HG03039 (cell line): ENCODE data around the gene REPIN1.

Experiments used
- ATAC-seq: cut with Tn5 transposase; IDR thresholded peaks from one replicate; pipeline ENCODE4 v1.9.1; 2021; ENCODE audit warnings: mild to moderate bottlenecking, moderate library complexity; ENCODE audit not compliant: unreplicated experiment

The REPIN1 gene

DNA sequence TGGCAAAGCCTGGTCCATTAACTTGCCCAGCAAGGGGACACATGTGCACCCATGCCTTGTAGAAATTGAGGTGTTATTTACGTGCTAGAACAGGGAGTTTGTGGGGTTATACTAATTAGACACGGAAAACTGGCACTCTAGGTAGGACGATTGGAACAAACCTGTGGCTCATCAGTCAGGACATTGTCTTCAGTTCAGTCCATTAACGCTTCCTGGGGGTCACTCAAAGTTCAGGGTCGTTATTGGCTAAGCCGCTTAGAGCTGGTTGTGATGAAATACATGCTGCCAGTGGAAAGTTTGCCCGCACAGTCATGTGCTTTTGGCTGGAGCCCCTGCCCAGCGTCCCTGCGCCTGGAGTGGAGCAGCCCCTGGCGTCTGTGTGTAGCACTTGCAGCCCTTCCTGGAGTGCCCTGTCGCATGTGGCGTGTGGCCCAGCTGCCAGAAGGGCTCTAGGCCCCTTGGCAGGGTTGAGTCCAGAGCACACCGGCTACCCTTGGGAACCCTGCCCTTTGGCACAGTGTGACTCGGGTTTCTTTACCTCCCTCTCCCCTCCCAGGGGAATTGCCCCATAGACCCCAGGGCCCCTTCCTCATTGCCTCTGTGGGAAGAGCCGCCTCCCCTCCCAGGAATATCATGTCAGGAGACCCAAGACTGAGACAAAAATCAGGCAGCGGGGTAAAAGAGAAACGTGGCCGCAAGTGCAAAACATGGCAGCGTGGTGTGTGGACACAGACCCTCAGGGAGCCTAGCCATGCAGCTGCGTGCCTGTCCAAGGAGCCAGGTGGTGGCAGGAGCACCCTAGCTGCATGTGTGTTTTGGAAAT lies 20.3 kb downstream of the REPIN1 start:
- no peak for ATAC-seq

DNA sequence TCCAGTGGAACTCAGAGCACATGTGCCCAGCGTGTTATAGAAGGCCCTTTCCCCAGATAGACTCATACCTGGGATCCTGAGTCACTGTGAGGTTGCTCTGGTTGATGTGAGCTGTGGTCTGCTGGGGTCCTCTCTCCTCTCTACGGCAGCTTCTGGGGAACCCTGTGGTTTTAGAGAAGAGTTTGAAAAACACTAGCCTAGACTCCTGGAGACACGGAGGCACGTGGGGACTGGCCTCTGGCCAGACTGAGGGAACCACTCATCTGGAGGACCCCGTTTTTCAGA lies 20.9 kb downstream of the REPIN1 start:
- ATAC-seq = no peak

DNA sequence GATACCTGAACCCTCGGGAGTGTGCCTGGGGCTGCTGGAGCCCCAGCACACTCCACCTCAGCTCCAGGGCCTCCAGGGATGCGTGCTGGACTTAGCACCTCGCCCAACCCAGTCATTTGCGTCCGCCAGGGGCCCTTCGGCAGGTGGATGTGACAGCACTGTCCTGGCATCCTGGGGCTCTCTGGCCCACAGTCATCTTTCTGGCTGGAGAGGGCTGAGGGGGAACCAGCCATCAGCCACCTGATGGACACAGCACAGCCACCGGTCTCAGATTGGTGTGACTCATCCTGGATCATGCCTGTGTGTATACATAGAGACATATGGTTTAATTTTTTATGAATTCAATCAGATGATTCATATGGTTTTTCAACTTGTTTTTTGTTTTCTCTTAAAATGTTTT lies 21.6 kb downstream of the REPIN1 start:
- no peak for ATAC-seq

DNA sequence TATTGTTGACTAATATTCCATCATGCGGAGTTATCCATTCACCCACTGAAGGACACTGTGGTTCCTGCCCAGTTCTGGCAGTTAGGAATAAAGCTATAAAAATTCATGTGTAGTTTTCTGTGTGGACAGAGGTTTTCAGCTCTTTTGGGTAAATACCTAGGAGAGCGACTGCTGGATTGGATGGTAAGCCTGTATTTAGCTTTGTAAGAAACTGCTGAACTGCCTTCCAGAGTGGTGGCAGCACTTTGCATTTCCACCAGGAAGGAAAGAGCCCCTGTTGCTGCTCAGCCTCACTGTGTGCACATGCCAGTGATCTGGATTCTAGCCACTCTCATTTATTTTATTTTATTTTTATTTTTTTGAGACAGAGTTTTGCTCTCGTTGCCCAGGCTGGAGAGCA lies 24.7 kb downstream of the REPIN1 start:
- no peak for ATAC-seq

DNA sequence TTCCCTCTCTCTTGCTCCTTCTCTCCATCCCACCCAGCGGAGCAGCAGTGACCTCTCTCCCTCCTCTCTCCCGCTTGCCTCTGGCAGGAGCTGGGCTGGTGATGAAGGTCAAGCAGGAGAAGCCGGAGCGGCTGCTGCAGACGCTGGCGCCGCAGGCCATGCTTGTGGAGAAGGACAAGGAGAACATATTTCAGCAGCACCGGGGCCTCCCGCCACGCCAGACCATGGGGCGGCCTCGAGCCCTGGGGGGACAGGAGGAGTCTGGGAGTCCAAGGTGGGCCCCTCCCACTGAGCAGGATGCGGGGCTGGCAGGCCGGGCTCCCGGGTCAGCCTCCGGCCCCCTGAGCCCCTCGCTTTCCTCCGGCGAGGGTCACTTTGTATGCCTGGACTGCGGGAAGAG lies 27.8 kb downstream of the REPIN1 start:
- no peak for ATAC-seq

DNA sequence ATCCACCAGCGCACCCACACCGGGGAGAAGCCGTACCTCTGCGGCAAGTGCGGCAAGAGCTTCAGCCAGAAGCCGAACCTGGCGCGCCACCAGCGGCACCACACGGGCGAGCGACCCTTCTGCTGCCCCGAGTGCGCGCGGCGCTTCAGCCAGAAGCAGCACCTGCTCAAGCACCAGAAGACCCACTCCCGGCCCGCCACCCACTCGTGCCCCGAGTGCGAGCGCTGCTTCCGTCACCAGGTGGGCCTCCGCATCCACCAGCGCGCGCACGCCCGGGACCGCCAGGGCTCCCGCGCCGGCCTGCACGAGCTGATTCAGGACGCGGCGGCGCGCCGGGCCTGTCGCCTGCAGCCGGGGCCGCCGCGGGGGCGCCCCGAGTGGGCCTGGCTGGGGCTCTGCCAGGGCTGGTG lies 28.2 kb downstream of the REPIN1 start:
- no peak for ATAC-seq

DNA sequence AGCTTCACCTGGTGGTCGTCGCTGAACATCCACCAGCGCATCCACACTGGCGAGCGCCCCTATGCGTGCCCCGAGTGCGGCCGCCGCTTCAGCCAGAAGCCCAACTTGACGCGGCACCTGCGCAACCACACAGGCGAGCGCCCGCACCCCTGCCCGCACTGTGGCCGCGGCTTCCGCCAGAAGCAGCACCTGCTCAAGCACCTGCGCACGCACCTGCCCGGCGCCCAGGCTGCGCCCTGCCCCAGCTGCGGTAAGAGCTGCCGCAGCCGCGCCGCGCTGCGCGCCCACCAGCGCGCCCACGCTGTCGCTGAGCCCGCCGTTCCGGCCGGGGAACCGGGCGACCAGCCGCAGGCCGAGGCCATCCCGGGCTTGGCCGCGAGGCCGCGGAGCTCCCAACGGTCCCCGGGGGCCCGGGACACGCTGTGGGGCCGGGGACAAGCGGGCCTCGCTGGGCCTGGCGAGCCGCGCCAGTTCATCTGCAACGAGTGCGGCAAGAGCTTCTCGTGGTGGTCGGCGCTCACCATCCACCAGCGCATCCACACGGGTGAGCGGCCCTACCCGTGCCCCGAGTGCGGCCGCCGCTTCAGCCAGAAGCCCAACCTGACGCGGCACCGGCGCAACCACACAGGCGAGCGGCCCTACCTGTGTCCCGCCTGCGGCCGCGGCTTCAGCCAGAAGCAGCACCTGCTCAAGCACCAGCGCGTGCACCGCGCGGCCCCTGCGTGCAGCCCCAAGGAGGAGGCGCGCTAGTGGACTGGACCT lies 28.9 kb downstream of the REPIN1 start:
- no peak for ATAC-seq

DNA sequence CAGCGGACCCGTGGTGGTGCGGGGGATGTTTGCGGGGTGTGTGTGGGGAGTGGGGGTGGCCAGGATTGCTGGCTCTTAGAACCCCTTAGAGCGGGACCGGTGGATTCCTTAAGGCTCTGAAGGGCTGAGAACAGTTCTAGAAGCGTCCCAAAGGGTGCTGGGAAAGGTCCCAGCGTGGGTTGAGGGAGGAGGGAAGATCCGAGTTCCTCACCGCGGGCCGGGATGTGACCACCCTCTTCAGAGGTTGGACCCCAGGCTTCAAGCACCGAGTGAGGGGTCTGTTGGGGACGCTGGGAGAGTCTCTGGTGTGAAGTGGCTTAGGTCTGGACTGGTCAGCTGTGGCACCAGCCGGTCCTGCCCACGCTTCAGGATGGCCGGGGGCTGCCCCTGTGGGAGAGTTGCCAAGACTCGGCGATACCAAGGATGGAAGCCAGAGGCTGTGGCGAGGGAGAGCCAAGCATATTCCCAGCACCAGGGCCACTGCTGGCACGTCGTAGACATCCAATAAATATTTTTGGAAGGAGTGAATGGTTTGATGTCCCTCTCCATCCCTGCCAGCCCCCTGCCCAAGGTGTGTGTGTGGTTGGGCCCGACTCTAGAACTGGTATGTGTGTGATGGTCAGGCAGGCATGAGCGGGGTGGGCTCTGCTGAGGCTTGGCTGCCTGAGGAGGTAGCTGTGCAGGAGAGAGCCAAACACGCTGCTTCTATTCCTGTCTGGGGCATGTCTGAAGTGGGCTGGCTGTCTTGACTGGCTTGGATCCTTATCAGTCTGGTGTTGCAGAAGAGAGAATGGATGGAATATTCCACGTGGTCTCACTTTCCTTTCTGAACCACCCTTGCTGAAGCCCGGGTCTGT lies 29.7 kb downstream of the REPIN1 start:
- ATAC-seq = no peak

DNA sequence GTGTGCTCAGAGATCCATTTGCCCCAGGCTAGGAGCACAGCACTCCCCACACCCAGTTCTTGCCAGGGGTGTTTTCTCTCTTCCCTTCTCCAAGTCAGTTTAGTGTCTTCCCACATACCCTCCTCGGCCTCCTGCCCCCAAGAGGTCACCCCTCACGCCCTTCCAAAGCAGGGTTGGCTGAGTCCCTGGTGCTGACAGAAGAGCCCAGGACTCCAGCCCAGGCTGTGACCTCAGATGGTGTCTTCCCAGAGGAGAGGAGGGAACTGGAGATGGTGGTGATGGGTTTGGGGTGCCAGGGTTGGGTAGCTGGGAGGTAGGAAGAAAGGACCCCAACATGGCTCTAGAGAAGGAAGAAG lies 30.3 kb downstream of the REPIN1 start:
- ATAC-seq = no peak

DNA sequence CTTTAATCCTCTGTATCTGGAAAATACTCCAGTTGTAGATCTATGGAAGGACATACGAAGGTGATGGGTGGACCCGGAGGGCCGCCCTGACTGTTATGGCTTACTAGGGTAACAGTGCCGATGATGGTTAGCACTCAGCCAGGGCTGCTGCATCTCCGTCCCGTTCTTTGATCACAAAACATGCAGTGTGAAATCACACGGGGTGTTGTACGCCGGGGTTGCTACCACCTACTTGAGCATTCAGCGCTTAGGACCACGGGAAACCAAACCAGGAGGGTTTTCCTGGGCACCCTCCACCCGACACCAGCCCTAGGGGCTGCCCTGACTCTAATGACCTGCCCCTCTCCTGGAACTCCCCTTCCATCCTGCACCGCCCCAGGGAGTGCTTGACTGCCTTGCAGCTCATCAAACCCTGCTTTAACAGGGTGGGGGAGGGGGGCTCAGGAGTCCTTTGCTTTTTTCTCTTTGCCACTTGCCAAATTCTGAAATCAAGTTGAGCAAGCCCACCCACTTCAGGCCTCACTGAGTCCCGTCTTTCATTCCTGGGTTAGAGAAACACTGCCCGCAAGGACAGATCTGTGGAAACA lies 30.9 kb downstream of the REPIN1 start:
- no peak for ATAC-seq

DNA sequence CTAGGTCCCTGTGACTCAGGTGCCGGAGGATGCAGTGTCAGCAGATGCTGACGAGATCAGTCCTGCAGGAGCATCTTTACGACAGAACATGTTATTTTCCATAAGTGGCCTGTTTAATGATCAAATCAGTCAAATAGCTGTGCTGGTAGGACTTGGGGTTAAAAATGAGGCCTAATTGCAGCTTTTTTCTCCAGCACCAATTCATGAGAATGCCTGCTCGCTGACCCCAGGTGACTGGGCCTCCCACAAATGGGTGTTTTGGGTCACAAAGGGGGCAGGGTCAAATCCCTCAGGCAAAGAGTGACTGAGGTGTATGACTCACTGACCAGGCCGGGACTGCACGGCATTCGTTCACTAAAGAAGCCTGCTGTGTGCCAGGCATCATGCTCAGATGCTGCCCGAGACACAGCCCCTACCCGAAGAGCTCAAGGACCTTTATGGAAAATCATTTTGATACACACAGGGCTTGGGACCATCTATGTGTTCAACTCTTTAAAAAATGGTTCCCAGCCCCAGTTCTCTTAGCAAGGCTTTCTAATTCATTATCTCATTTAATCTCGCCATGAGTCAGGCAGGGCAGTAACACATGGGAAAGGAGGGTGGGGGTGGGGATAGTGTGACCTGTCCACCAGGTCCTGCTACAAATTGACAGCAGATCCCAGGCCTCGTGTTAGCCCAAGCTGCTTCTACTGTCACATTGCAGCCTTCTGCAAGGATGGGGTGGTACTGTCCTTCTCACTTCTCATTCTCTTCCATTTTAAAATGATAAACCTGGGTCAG lies 31.6 kb downstream of the REPIN1 start:
- no peak for ATAC-seq

DNA sequence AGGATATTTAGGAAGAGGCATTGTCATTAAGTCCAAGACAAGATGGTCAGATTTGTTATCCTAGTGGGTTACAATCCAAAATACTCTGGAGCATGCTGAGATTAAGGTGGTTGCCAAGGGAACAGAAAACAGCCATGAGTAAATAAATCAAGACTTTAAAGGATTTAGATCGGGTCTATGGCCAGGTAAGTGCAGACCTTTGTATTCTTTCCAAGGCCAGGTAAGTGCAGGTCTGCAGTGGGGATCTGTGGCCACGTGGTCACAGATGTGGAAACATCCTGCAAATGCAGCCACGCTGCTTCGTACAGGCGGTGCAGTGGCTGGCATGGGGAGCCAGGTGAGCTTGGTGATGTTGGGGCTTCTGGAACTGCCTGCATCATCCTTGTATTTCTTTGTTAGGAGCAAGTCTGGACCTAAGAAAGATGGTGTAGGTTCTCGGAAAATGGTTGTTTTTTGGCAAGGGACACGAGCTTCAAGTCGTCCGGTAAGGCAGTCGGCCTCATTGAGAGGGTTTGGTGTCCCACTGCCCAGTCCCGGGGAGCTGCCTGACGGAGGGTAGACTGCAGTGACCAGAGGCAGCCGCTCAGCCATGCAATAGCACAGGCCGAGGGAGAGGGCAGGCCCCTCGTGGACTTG lies 32.3 kb downstream of the REPIN1 start:
- ATAC-seq = no peak

DNA sequence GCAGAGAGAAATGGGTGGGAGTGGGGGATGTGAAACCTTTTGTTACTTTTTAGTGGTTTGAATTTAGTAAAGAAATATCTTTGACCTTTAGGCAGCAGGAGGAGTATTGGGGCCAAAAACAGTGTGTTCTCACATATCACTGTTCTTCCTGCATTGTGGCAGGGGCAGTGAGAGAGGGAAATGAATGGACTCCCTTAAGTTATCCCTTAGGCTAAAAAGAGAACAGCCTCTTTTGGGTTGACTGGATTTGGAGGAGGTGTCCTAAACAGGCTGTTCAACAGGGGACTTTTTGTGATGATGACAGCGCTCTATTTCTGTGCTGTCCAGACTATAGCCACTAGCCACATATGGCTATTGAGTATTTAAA lies 32.8 kb downstream of the REPIN1 start:
- ATAC-seq = no peak

DNA sequence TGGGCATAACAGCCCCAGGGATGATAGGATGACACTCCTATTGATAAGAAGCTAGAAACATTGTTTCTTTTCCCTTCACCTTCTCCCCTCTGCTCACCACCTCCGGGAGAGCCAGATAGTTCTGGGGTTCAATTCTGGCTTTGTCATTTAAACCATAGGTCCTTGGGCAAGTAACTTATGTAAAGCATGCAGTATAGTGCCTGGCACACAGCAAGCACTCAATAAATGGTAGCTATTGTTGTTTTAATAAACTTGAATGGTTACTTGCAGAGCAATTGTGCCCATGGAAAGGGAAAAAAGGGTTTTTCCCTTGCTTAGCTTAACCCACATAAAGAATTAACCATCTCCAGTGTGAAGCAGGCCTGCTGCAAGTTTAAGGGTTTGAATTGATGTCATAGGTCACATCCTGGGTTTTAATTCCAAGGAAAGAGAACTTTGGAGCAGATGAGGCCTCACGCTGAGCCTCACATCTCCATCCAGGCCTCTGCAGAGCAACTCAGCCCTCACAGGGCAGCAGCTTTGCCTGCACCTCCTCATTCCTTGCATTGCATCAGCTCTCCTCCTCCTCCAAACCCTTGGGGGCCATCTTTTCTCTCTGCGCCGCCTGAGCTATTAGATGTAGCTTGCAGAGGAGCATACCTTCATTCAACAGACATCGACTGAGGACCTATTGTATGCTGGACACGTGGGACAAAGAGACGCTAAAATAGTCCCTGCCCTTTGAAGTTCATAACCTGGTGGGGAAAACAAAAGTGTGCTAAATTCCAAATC lies 33.4 kb downstream of the REPIN1 start:
- no peak for ATAC-seq

DNA sequence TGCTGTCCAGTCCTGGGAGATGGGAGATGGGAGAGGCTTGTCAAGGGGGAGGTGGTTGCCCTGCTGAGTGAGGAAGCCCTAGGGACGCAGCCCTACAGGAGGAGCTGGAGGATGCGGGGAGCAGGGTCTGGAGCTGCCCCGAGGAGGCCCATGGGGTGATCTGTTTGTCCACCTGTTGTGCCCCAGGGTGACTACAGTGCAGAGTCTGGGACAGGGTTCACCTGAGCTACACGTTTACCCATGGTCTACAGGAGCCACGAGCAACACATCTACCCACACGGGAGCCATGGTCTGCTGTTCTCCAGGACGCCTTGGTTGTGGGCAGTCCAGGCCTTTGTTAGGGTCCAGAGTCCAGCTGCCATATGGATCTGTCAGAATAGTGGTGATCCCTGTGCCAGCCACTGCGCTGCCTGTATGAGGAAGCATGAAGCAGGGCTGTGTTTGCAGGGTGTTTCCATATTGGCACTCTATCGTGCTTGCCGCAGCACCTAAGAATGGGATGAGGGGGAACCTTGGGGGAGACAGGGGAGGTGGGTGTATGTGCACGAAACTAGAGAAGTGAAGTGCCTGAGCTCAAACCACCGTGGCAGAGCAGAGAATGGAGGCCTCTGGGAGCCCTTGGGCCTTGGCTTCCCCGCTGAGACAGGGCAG lies 34.2 kb downstream of the REPIN1 start:
- no peak for ATAC-seq

DNA sequence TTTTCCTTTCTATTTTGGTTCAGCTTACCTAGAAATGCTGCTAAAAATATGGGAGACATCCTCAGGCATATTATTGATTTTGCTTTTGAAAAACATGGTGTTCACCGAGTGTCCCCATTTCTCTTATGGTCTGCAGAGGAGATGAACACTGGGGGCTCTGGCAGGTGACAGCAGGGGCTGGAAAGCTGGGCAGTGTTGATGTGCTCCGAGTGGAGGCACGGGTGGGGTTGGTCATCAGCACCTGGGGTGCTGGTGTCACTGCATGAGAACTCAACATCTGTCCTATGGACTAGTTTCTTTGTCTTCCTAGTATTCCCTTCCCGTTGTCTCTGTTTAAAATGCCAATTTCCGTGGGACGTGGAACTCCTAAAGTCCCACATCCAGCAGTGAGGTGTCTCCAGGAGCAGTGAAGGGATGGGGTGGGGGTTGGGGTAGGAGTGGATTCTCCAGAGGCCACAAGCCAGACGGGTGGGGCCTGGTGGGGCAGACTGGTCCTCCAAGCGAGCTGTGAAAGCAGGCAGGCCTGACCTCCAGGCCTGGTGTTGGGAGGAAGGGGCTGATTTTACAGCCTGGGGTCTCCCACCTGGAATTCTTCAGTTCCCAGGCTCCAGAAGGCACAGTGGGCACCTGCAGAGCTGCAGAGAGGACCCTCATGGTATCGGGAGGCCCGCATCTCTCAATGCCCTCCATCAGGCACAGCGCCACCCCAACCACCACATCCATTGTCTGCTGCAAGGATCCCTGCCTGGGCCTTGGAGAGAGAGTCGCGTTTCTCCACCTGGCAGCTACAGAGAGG lies 35.0 kb downstream of the REPIN1 start:
- no peak for ATAC-seq

DNA sequence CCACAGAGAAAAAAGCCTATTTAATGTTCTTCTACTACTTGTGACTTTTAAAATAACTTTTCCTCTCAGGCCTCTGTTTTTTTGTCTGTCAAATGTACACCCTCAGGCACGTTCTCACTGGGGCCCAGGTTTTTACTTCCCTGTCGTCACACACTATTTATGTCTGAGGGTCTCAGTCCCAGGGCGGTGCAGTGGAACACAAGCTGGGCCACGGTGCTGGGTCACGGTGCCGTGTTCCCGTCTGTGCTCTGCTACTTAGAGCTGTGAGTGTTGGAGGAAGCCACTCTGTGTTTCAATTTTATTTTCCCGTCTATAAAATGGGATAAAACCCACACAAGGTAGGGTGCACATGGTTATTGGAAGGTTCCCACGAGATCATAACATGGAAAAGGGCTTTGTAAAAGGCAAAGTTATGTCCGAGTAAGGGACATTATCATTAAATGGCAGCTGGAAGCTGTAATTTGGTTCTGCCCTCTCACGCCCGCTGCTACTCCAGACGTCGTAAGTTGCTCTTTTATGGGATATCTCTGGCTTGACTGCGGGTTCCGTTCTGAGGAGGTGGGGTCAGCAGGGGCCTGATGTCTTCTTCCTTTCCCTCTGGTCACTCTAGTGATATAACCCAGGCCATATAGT lies 35.7 kb downstream of the REPIN1 start:
- no peak for ATAC-seq
